ENCODE data around the gene EOLA2.

DNA sequence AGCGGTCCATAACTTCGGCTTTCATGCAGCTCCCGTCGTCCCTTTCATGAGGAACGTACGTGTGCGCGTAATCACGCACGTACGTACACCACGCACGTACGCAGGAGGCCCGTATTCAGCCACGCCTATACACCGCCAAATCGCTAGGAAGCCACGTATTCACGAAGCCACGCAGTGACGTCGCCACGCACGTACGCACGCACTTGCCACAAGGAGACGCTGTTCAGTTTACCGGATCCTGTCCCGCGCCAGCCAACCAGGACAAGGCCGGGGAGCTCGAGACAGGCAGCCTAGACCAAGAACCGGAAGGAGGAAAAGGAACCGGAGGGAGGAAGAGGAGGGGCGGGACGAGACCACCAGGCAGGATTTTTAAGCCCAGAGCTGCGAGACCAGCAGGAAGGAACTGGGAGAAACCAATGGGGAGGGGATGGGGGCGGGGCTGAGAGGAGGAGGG, at the start of gene EOLA2:
- TF ChIP-seq CTCF (IDR thresholded peaks at IDR 0.05): peak; percentile 64
- no peak for TF ChIP-seq EZH2phosphoT487 (IDR thresholded peaks at IDR 0.05)
